CD4-positive, alpha-beta T cell (primary cell): ENCODE results near the gene ZPBP2. TPM values are rescaled to one million over a fixed set of nuclear protein-coding genes. Genes with fewer than 3 reads are reported as not detected.

ENCODE experiments used
- ATAC-seq: fragments of 200-7000 bp; cut with Tn5 transposase; one replicate; pipeline ENCODE4 v1.10.0; 2022; ENCODE audit warnings: mild to moderate bottlenecking; ENCODE audit not compliant: poor library complexity
- CTCF ChIA-PET: fragments of 350-600 bp; sonication (Branson Sonifier 250); formaldehyde crosslinking; loops from one replicate; lab custom pipeline; 2021; ENCODE audit warnings: antibody characterized with exemption, inconsistent platforms; lab: Charles Lee
- POLR2A ChIA-PET: fragments of 350-600 bp; sonication (Branson Sonifier 250); formaldehyde crosslinking; loops from one replicate; lab custom pipeline; 2021; ENCODE audit warnings: antibody characterized with exemption, inconsistent platforms; lab: Charles Lee
- DNase-seq, 14 experiments: peaks; one replicate each; pipeline ENCODE4 v3.0.0-alpha.2; 2013 to 2020; ENCODE audit warnings: mixed read lengths in 2 of 14
- H3K27ac ChIP-seq, 2 donors: one replicate each; pipeline versions ENCODE4 v1.5.1 to v1.7.0; 2013; ENCODE audit warnings: low read length in 2 of 2, low read depth in 1 of 2, mild to moderate bottlenecking in 1 of 2
- H3K27me3 ChIP-seq, 2 experiments: 1 replicate in 1 of 2; 2 replicates in 1 of 2; pipeline versions ENCODE4 v1.6.1 to v1.7.0; 2013; ENCODE audit warnings: low read length in 2 of 2, control low read depth in 1 of 2, mild to moderate bottlenecking in 1 of 2, moderate library complexity in 1 of 2; ENCODE audit not compliant: insufficient read depth in 2 of 2, control insufficient read depth in 1 of 2
- H3K36me3 ChIP-seq: one replicate; pipeline ENCODE4 v1.6.1; 2013; ENCODE audit warnings: low read length, control low read depth; ENCODE audit not compliant: insufficient read depth
- H3K4me1 ChIP-seq: one replicate; pipeline ENCODE4 v1.6.1; 2013; ENCODE audit warnings: low read length, control low read depth; ENCODE audit not compliant: insufficient read depth
- H3K4me3 ChIP-seq: one replicate; pipeline ENCODE4 v1.5.1; 2013; ENCODE audit warnings: mild to moderate bottlenecking, low read length, moderate library complexity
- H3K9me3 ChIP-seq, 2 experiments: 1 replicate in 1 of 2; 2 replicates in 1 of 2; pipeline versions ENCODE4 v1.6.1 to v1.7.0; 2013; ENCODE audit warnings: low read length in 2 of 2, mild to moderate bottlenecking in 2 of 2, control low read depth in 1 of 2, moderate library complexity in 1 of 2; ENCODE audit not compliant: control insufficient read depth in 1 of 2, insufficient read depth in 1 of 2
- H3K27ac Mint-ChIP-seq: one replicate; pipeline ENCODE4 v1.8.0; 2020; ENCODE audit warnings: mixed read lengths
- H3K27me3 Mint-ChIP-seq: one replicate; pipeline ENCODE4 v1.8.0; 2021; ENCODE audit warnings: mixed read lengths
- H3K36me3 Mint-ChIP-seq: one replicate; pipeline ENCODE4 v1.8.0; 2021; ENCODE audit warnings: low read depth, mixed read lengths
- H3K4me1 Mint-ChIP-seq: one replicate; pipeline ENCODE4 v1.8.0; 2021; ENCODE audit warnings: low read depth, mixed read lengths
- H3K4me3 Mint-ChIP-seq: one replicate; pipeline ENCODE4 v1.8.0; 2020; ENCODE audit warnings: mild to moderate bottlenecking, mixed read lengths
- H3K9me3 Mint-ChIP-seq: one replicate; pipeline ENCODE4 v1.8.0; 2020; ENCODE audit warnings: mixed read lengths
- CTCF ChIP-seq: fragments of 200-600 bp; IDR thresholded peaks from one replicate; pipeline ENCODE4 v1.8.0; 2022; ENCODE audit warnings: antibody characterized with exemption, mild to moderate bottlenecking
- intact Hi-C, 2 experiments: fragments of 100-400 bp; cut with DNase I in 1 of 2; cut with micrococcal nuclease in 1 of 2; formaldehyde crosslinking; loops; one replicate each; pipeline versions ENCODE4 v1.15.1 to v1.9.0; 2023 to 2025; cut with DNase I, micrococcal nuclease
- total RNA-seq, 174 experiments: library from RNA in 2 of 174; stranded (reverse) in 2 of 174; gene quantifications; one replicate each; pipeline ENCODE4 v1.2.3 and lab custom pipeline; 2021 to 2026

The ZPBP2 gene
- total RNA-seq, 2 experiments from 2014 or later: not detected

GRCh38 chr17:39922006-39922405 is 54.0 kb downstream of the ZPBP2 start:
- Mint-ChIP-seq H3K27me3 (no peaks in the 10 kb centered on the region), H3K4me3 (peak overlapping the region; percentile 48), H3K27ac (peak overlapping the region; percentile 80), H3K9me3 (no peaks in the 10 kb centered on the region), H3K4me1 (peaks cover 84% of the 10 kb centered on the region), H3K36me3 (peaks cover 87% of the 10 kb centered on the region)
- CTCF ChIA-PET: no interaction called here
- Histone ChIP-seq H3K36me3 (peaks cover 54% of the 10 kb centered on the region), H3K27me3 (no peaks in the 10 kb centered on the region), H3K9me3 (no peaks in the 10 kb centered on the region), H3K4me3 (no peak overlapping the region), H3K27ac (no peak overlapping the region), H3K4me1 (peaks cover 92% of the 10 kb centered on the region)
- no peak for DNase-seq
- no peak for TF ChIP-seq CTCF
- POLR2A ChIA-PET: interaction anchor here (1.0 kb wide), 1 partner anchor 47 kb away, joined by 3 read pairs; no protein-coding TSS in a partner anchor
- ATAC-seq: no peak
- intact Hi-C loops: loop anchor here (5.0 to 10.0 kb wide), 3 partner anchors 45 to 467 kb away; partner anchors contain the start of gene MED1 (in 1 of the 2)

- H3K4me3 ChIP-seq: no peak overlapping the region
- H3K9me3 ChIP-seq: no peaks in the 10 kb centered on the region
- intact Hi-C loops: loop anchor here (5.0 to 10.0 kb wide), 3 partner anchors 46 to 468 kb away; partner anchors contain the start of gene MED1 (in 1 of the 2)
- peak overlapping the region; percentile 65 for H3K4me3 Mint-ChIP-seq
- ATAC-seq (no peak), DNase-seq (no peak)
- H3K9me3 Mint-ChIP-seq: no peaks in the 10 kb centered on the region
- peak overlapping the region in 1 of 2 donors; percentile 39 for H3K27ac ChIP-seq
- peaks cover 53% of the 10 kb centered on the region for H3K36me3 ChIP-seq
- no peaks in the 10 kb centered on the region for H3K27me3 ChIP-seq
- peaks cover 83% of the 10 kb centered on the region for H3K4me1 Mint-ChIP-seq
- H3K4me1 ChIP-seq: peaks cover 92% of the 10 kb centered on the region
- H3K36me3 Mint-ChIP-seq: peaks cover 75% of the 10 kb centered on the region
- TF ChIP-seq CTCF: no peak
- ChIA-PET POLR2A (interaction anchor here (0.6 to 0.7 kb wide), 2 partner anchors 8 to 79 kb away, joined by 3 read pairs; no protein-coding TSS in a partner anchor), CTCF (interaction anchor here (0.5 kb wide), 1 partner anchor 1760 kb away, joined by 3 read pairs; no protein-coding TSS in a partner anchor)
- peak overlapping the region; percentile 80 for H3K27ac Mint-ChIP-seq
- no peaks in the 10 kb centered on the region for H3K27me3 Mint-ChIP-seq
Observed at GRCh38 chr17:39923230-39923629, 55.2 kb downstream of the ZPBP2 start.

- intact Hi-C loops: loop anchor here (5.0 to 10.0 kb wide), 3 partner anchors 47 to 469 kb away; partner anchors contain the start of gene MED1 (in 1 of the 2)
- peaks cover 69% of the 10 kb centered on the region for H3K36me3 Mint-ChIP-seq
- H3K4me1 ChIP-seq: peaks cover 84% of the 10 kb centered on the region
- H3K4me1 Mint-ChIP-seq: peaks cover 81% of the 10 kb centered on the region
- peaks cover 52% of the 10 kb centered on the region for H3K36me3 ChIP-seq
- peak overlapping the region; percentile 92 for H3K4me3 Mint-ChIP-seq
- CTCF ChIA-PET: no interaction called here
- no peak for TF ChIP-seq CTCF
- no peaks in the 10 kb centered on the region for H3K27me3 ChIP-seq
- H3K27ac Mint-ChIP-seq: peak overlapping the region; percentile 93
- H3K27ac ChIP-seq: peak overlapping the region in 1 of 2 donors; percentile 37
- no peaks in the 10 kb centered on the region for H3K9me3 Mint-ChIP-seq
- no peak overlapping the region for H3K4me3 ChIP-seq
- no peaks in the 10 kb centered on the region for H3K9me3 ChIP-seq
- no peak for ATAC-seq
- H3K27me3 Mint-ChIP-seq: no peaks in the 10 kb centered on the region
- DNase-seq: no peak
- POLR2A ChIA-PET: interaction anchor here (0.7 kb wide), 1 partner anchor 9 kb away, joined by 3 read pairs; no protein-coding TSS in a partner anchor
Observed at GRCh38 chr17:39923836-39924690, 56.1 kb downstream of the ZPBP2 start.
